Left colon (tissue), 2 donors: ENCODE results near the gene TGM2. TPM values are rescaled to one million over a fixed set of nuclear protein-coding genes. Genes with fewer than 3 reads are reported as not detected.
A peak's percentile ranks its signal among the peaks of the same experiment; 100 is the strongest.

ENCODE experiments used
- ATAC-seq: fragments of 200-7000 bp; cut with Tn5 transposase; one replicate; pipeline ENCODE4 v1.9.1; 2020; ENCODE audit warnings: mild to moderate bottlenecking, moderate library complexity
- DNase-seq, 2 donors: peaks; one replicate each; pipeline ENCODE4 v3.0.0-alpha.2; 2020
- intact Hi-C, 2 donors: fragments of 100-400 bp; cut with DNase I in 1 of 2; cut with micrococcal nuclease in 1 of 2; formaldehyde crosslinking; loops; one replicate each; pipeline versions ENCODE4 v1.11.2 to v1.14.0; 2022; cut with DNase I, micrococcal nuclease
- total RNA-seq, 2 donors: library from RNA; stranded (reverse); fragmentation: NEBNext Ultra II Directional; extraction: Animal tissue kit (Norgen Biotek cat#: 25700); gene quantifications; one replicate each; pipeline ENCODE4 v1.2.1, GENCODE V29; 2021
- donor health status: DM: no; HTN: no; CAD: no.
- donor health status: DM: yes; HTN: yes; CAD: no.

Gene TGM2
- total RNA-seq, 2 donors from 2014 or later = 26.9 to 33.9 TPM

DNA sequence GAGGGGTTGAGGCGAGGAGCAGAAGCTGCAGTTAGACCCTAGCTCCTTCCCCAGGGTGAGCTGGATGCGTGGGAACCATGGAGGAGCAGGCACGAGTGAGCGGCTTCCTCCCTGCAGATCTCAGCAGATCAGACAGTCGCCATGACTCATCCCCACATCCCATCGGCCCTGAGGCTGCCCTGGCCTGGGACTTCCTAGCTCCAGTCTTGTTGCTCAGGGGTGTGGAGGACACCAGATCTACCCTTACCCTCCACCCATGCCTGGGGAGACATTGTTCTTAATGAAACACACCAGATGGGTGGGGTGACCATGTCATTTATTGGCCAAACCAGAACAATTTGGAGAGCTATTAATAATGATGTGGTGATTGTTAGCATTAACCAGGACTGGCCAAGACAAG lies 36.3 kb upstream of the TGM2 start:
- intact Hi-C loops = no loop called here
- no peak for ATAC-seq
- no peak for DNase-seq

DNA sequence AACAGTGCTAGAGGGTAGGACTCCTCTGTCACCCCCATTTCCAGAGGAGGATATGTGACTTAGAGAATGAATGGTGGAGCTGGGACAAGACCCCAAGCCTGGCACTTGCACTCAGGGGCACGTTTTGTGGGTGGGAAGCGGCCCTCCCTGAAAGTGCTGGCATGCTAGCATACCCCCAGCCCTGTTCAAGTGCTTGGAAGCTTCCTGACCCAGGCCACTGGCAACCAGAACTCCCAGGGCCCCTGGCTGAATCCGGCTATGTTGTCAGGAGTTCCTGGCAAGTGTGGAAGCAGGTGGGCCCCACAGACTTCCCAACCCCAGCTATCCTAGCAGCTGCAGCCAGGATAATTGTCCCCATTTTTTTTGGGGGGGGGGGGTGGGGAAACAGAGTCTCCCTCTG lies 35.6 kb upstream of the TGM2 start:
- intact Hi-C loops = no loop called here
- ATAC-seq (no peak), DNase-seq (no peak)

DNA sequence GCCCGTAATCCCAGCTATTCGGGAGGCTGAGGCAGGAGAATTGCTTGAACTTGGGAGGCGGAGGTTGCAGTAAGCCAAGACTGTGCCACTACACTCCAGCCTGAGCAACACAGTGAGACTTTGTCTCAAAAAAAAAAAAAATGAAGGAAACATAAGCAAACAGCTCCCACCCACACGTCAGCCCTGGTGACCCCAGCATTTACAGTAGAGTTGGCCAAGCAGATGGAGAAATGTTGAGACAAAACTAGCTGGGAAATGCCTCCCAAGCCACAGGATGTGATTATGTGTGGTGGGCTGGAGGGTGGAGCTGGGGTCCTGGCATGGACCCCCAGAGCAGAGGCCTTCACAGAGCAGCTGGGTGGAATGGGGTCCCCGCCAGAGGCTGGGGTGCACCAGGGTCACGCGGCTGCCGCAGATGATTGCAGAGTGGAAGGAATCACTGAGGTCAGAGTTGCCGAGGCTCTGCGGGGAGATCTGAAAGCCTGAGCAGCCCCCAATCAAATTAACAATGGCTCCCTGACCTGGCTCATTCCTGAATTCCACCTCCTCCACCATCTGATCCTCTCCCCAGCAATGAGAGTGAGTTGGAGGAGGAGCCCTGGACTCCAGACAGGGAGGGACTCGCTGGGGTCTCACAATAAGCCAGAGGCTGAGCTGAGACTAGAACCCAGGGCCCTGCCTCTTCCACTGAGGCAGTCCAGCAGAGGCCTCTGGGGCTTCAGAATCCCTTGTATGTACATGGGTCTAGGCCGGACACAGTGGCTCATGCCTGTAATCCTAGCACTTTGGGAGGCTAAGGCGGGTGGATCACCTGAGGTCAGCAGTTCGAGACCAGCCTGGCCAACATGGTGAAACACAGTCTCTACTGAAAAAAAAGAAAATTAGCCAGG lies 34.7 kb upstream of the TGM2 start:
- no peak for ATAC-seq
- no peak for DNase-seq
- intact Hi-C loops = no loop called here

DNA sequence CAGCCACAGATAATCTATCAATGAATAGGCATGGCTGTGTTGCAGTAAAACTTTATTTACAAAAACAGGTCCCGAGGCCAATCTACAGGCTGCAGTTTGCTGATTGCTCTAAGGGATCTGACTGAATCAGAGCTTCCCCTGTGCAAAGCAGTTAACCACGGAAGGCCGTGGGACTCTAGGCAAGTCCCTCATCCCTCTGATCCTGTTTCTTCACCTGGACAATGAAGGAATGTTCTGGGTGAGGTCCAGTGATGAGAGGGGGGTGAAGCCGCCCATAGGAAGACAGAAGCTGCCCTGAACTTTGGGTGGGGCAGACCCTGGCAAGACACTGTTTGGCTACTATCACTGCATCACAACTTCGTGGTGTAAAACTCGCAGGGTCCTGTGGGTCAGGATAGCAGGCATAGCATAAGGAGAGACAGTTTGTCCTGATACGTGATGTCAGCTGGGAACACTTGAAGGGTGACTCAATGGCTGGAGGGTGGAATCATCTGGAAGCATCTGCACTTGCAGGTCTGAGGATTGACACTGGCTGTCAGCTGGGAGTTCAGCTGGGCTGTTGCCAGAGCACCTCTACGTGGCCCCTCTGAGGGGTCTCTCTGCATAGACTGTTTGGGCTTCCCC lies 33.3 kb upstream of the TGM2 start:
- DNase-seq (no peak), ATAC-seq (no peak)
- intact Hi-C loops = no loop called here

DNA sequence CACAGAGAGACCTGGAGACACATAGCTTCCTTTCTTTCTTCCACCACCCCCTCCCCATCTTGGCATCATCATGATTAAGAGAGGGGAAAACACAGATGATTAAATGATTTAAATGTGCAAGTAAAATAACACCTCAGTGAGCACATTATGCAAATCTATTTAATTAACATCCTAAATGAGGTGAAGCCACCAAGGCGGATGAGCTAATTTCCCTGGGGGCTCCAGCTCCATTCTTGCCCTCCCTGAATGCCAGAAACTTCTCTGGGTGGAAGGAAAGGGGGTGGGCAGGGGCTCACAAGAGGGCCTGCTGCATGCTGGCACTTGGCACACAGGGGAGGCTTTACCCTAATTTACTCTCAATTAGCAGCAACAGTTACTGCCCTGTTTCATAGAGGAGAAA lies 32.5 kb upstream of the TGM2 start:
- no peak for DNase-seq
- ATAC-seq = no peak

DNA sequence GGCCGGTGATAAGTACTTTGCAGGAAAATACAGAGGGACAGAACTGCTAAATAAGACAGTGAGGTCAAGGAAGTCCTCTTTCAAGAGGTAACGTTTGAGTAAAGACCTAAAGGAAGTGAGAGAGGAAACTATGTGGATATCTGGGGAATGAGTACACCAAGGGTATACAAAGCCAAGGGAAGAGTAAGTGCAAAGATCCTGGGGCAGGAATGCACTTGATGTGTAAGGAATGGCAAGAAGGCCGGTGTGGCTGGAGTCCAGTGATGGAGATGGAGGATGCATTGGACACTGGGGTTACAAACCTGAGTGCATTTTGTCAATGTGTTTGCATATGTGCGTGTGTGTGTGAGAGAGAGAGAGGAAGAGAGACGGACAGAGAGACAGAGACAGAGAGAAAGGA lies 32.1 kb upstream of the TGM2 start:
- ATAC-seq (no peak), DNase-seq (no peak)
- intact Hi-C loops = no loop called here

More for the DNA sequence above, 32.5 kb upstream of the TGM2 start:
- intact Hi-C loops = no loop called here

DNA sequence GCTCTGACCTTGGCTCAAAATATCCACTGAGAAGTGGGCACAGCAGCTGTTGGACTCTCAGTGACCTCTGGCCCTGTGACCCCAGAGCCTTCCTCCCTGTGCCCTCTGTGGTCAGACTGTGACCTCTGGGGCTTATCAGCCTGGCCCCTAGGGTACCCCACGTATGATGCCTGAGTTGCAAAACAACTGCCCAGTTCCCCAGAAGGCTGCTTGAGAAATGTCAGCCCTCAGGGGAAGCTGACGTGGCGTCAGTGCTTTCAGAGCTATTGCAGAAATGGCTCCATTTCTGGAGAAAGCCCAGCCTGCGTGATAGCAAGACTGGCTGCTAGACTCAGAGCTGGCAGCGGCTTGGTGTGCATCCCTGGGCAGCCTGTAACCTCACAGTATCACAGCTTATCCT lies 31.5 kb upstream of the TGM2 start:
- intact Hi-C loops = no loop called here
- DNase-seq = peak in 1 of 2 donors; percentile 18
- ATAC-seq = no peak

DNA sequence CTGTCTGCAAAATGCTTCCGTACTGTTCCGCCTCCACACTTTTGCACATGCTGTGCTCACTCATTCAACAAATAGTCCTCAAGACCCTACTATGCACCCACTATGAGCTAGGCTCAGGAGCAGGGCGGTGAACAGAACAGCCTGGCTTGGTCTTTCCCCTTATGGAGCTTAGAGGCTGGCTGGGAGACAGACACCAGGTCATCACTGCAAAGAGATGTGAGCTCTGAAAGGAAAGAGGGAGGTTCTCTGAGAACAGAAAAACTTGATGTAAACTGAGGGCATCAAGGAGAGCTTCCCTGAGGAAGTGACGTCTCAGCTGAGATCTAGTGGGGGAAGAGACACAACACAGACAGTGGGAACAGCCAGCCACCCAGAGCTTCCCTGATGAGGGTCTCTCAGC lies 31.0 kb upstream of the TGM2 start:
- ATAC-seq (no peak), DNase-seq (no peak)
- intact Hi-C loops = no loop called here

DNA sequence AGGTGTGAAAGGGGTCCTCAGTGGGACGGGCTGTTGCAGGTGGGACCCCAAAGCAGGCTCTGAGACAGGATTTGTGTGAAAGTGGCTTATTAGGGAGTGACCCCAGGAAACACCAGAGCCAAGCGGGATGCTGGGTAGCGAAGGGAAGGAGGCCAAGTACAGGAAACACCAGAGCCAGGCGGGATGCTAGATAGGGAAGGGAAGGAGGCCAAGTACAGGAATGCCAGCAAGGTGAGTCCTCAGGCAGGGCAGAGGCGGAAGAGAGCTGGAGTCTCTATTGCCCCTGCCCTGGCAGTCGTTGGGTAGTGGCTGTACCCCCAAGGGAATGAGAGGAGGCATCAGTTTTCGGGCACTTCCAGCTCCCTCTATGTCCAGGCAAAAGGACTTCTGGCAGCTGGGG lies 30.5 kb upstream of the TGM2 start:
- no peak for DNase-seq
- intact Hi-C loops = no loop called here
- no peak for ATAC-seq

DNA sequence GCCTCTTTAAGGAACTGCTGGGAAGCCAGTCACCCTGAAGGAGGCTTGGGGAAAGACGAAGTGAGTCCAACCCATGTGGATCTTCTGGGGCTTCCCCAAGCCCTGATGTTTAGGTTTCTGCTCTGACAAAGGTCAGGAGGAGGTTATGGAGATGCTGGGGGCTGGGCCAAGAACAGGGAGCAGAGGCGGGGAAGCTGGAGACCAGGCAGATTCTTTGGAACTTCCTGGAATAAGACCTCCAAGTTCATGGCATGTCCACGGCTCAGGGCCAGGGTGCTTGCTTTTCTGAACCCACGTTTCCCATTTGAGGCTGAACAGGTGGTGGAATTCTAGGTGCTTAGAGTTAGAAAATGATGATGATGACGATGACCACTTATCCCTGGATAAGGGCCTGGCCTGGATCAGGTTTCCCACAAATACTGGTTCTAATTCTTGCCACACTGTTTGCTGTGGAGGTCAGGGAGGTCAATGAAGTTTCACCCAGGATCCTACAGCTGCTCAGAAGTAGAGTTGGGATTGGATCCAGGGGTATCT lies 30.0 kb upstream of the TGM2 start:
- ATAC-seq (no peak), DNase-seq (no peak)
- intact Hi-C loops = no loop called here

DNA sequence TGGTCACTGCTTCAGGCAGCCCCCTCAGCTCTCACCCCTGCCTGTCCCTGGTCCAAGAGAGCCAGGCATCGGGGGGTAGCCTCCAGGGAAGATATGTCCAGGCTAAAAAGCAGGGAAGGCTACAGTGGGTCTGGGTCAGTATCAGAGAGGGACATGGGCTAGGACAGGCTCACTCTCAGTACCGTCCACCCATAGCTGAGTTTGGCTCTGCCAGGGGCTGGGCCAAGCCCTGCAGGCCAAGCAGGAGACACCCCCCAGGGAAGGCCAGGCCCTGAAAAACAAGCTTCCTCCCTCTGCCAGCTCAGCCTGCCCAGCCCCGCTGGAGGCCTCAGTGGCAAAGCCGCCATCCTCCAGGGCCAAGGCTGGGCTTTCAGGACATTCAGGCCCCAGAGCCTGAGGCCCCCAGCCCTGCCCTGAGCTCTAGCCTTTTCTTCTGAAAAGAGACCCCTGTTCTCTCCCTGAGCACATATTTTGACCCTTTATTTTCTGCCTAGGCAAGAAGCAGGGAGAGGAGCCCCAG lies 28.6 kb upstream of the TGM2 start:
- intact Hi-C loops = no loop called here
- ATAC-seq (no peak), DNase-seq (no peak)

DNA sequence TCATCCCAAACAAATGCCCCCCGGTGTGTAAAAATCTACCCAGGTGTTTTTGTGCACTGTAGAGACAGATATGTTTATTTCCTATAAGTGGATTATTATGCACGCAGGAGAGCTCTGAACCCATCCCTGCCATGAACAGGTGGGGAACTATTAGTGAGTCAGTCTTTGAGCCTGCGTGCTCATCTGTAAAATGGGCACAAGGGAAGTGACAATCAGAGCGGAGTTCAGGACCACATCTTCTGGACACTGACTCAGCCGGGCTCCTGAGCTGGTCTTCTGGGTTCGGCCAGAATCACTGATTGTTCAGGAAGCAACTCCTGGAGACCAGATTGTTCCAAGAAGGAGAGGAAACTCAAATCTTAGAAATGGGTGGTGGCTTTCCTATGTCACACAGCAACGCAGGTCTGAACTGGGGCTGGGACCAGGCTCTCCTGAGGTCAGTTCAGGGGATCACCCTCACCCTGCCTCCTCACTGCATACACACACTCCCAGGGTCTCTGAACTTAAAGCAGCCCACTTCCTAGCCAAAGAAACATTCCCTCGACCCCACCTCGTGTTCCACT lies 27.3 kb upstream of the TGM2 start:
- intact Hi-C loops = no loop called here
- no peak for DNase-seq

DNA sequence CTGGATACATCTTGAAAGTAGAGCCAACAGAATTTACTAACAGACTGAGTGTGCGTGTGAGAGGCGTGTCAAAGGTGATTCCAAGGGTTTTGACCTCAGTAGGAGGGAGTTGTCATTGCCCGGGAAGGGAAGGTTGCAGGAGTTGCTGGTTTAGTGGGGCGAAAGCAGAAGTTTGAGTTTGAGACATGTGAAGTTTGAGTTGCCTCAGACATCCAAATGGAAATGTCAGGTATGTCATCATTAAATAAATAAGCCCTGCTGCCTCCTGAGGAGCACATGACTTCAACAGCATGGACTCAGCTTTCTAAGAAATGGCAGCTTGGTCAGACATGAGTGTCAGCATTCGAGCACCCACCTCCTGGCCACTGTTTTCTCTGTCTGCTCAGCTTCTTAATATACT lies 26.6 kb upstream of the TGM2 start:
- ATAC-seq (no peak), DNase-seq (no peak)
- intact Hi-C loops = no loop called here

More for the DNA sequence above, 27.3 kb upstream of the TGM2 start:
- ATAC-seq = no peak

DNA sequence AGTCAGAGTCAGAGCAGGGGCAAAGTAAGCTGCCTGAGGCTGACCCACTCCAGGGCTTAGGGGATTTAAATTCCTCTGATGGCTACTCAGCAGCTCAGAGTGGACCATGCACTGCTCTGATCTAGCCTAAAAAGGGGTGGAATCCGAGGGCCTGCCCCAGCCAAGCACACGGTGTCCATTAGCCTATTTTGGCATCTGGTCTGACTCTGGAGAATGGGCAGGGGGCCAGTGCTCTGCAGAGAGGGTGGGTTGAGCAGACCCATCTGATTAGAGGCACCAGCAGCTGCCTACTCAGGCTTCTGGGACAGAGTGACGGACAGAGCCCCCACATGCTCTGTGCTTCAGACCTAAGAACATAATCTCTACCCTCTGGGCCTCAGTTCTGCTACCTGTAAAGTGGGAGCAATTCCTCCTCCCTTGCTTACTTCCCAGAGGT lies 25.9 kb upstream of the TGM2 start:
- intact Hi-C loops = no loop called here
- no peak for DNase-seq

DNA sequence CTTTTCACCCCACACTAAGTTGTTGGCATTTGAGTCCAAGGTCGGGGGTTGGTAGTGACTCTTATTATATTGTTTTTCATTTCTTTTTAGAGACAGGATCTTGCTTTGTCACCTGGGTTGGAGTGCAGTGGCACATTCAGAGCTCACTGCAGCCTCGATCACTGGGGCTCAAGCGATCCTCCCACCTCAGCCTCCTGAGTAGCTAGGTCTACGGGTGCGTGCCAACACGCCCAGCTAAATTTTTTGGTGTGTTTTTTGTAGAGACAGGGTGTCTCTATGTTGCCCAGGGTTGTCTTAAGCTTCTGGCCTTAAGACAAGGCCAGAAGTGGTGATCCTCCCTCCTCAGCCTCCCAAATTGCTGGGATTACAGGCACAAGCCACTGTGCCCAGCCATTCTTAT lies 25.1 kb upstream of the TGM2 start:
- intact Hi-C loops = no loop called here
- no peak for ATAC-seq
- no peak for DNase-seq

More for the DNA sequence above, 25.9 kb upstream of the TGM2 start:
- no peak for ATAC-seq

DNA sequence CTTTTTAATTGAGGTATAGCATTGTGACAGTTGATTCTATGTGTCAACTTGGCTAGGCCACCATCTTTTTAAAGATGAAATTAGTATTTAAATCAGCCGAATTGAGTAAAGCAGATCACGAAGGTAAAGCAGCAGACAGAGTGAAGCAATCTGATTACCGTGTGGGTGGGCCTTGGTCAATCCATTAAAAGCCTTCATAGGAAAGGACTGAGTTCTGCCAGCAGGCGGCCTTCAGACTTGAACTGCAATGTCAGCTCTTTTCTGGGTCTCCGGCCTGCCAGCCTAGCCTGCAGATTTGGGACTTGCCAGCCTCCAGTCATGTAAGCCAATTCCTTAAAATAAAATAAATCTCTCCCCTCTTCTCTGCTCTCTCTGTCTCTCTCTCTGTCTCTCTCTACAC lies 22.4 kb upstream of the TGM2 start:
- ATAC-seq (no peak), DNase-seq (no peak)
- intact Hi-C loops = no loop called here

DNA sequence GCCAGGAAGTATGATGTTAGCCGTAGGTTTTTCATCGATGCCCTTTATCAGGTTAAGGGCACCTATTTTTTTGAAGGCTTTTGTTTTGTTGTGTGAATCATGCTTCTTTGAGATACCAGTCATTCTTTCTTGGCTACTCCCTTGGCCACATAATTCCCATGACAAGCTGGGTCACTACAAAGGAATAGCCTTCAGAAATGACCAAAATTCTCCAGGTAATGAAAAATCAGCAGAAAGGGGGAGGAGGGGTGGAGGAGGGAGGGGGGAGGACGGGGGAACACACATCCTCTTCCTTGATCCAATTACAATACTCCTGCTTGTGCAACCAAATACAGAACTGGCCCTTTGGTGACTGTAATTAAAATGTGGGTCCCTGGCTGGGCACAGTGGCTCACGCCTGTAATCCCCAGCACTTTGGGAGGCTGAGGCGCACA lies 21.7 kb upstream of the TGM2 start:
- intact Hi-C loops = no loop called here
- DNase-seq = no peak
- no peak for ATAC-seq

DNA sequence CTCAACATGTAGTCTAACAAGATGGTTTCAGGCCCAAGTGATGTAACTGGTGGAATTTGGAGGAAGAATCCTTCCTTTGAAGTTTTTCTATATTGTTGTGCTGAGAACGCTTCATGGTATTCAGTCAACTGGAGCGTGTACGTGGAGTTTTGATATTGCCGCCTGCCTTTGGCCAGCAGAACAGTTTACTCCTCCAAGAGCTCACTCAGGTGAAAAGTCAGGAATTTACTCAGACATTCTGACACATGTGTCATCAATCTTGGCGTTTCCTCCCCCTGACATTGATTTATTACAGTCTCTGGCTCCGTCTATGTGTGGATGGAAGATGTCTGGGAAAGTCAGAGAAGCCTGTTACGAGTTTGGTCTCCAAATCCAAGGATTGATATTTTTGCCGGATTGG lies 19.0 kb upstream of the TGM2 start:
- DNase-seq (no peak), ATAC-seq (no peak)
- intact Hi-C loops = no loop called here

DNA sequence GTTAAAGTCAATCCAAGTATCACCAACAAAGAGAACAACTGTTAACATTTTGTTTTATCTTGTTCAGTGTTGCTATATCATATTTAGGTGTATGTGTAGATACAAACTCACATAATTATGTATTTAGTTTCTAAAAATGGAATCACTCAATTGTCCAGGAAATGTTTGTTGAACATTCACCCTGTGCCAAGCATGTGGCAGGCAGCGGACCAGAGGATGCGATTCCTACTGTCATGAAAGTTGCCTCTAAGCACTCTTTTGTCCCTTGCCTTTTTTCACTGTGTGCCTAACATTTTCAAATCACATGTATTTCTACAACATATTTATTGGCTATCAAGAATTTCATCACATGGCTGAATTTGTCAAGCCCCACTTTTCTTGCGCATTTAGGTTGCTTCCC lies 16.9 kb upstream of the TGM2 start:
- ATAC-seq (no peak), DNase-seq (no peak)
- intact Hi-C loops = no loop called here
